HG03280 (cell line): ENCODE measurements around the gene LMNA.

Experiments used
- ATAC-seq: cut with Tn5 transposase; IDR thresholded peaks from one replicate; pipeline ENCODE4 v1.9.1; 2021; ENCODE audit warnings: mild to moderate bottlenecking, moderate library complexity; ENCODE audit not compliant: unreplicated experiment

Gene LMNA

GRCh38 chr1:156081180-156081916 is 33.2 kb upstream of the LMNA start:
- ATAC-seq: no peak

GRCh38 chr1:156081917-156082308 is 32.6 kb upstream of the LMNA start:
- no peak for ATAC-seq

GRCh38 chr1:156082309-156083091 is 32.0 kb upstream of the LMNA start, which contains the start of gene MEX3A:
Gene MEX3A, minus strand, starts transcription at chr1:156082465. Its CDS starts 467 bp downstream, at chr1:156081998.
- no peak for ATAC-seq

GRCh38 chr1:156083800-156084790 is 30.4 kb upstream of the LMNA start:
- ATAC-seq: no peak

GRCh38 chr1:156086256-156086662 is 28.3 kb upstream of the LMNA start:
- ATAC-seq: no peak

DNA sequence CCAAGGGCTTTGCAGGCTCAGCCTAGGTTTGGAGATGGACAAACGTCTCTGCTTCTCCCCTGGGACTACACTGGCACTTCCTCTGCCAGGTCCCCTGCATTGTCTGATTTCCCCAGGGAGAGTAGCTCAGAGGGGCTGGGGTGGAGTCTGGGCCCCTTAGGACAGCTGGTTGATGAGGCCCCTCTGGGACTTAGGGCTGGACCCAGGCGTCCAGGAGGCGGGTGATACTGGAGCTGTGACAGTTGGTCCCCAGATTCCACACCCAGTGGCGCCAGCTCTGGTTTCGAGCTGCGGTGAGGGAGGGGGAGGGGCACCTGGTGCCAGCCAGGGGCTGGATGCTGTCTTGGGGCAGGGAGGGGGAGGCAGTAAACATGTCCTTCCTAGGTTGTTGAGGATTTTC is 24.8 kb upstream of the LMNA start:
- no peak for ATAC-seq

DNA sequence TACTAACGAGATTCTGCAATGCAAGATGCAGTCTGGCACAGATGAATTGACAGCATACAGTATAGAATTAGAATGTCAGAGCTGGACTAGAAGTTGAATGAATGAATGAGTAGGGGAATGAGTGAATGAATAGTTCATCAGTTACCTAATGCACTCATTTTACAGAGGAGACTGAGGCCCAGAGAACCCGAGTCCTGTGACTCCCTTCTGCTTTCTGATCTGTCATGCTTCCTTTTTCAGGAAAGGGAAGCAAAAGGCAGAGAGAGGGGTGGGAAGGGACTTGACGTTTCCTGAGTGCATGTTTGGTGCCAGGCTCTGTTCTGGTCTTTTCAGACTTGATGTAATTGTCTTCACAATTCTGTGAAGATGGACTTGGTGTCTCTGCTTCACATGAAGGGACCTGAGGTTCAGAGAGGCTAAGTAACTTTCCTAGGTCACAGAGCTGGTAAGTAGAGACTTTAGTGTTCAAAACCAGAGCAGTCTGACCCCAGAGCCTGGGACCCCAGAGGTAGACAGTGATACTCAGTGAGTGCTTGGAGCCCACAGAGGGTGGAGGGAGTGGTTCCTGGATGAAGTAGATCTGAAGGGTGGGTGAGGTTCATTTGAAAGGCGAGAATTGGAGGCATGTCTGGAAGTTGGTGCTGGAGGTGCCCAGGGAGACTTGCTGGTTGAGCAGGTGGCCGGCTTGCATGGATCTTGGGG is 24.2 kb upstream of the LMNA start:
- ATAC-seq: no peak

- ATAC-seq: peak; percentile 78
Observed at GRCh38 chr1:156090840-156091188, 23.7 kb upstream of the LMNA start.

GRCh38 chr1:156091610-156092009 is 22.9 kb upstream of the LMNA start:
- ATAC-seq: no peak

- no peak for ATAC-seq
Observed at GRCh38 chr1:156095906-156096508, 18.5 kb upstream of the LMNA start.

- ATAC-seq: peak; percentile 66
Observed at GRCh38 chr1:156096640-156097391, 17.7 kb upstream of the LMNA start.

DNA sequence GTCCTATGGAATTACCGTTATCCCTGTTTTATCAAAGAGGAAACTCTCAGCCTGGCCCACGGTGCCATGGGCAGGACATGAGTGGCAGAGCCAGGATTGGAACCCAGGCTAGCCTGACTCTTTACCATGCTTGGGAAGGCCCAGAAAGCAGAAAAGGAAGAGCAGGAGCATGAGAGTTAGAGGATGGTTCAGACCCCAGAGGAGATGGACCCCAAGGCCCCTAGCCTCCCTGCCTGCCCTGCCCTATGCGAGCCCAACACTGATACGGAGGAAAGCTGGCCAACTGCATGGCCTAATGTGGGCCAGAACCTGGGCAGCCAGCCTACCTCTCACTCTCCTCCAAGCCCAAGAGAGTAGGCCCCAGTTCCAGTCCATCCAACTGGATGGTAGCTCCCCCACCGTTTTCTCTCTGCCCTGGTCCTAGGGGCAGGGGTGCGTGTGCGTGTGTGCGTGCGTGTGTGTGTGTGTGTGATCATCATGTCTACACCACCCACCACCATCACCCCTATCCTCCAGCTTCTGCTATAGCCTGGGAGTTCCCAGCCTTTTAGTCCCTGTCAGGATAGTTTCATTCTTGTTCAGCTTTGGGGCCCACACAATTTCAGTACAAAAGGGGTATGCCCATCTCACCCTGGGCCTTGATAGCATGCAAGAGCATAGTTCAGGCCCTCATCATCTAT is 16.9 kb upstream of the LMNA start:
- ATAC-seq: no peak

GRCh38 chr1:156098784-156099183 is 15.7 kb upstream of the LMNA start:
- ATAC-seq: no peak

GRCh38 chr1:156099282-156099681 is 15.2 kb upstream of the LMNA start:
- no peak for ATAC-seq

DNA sequence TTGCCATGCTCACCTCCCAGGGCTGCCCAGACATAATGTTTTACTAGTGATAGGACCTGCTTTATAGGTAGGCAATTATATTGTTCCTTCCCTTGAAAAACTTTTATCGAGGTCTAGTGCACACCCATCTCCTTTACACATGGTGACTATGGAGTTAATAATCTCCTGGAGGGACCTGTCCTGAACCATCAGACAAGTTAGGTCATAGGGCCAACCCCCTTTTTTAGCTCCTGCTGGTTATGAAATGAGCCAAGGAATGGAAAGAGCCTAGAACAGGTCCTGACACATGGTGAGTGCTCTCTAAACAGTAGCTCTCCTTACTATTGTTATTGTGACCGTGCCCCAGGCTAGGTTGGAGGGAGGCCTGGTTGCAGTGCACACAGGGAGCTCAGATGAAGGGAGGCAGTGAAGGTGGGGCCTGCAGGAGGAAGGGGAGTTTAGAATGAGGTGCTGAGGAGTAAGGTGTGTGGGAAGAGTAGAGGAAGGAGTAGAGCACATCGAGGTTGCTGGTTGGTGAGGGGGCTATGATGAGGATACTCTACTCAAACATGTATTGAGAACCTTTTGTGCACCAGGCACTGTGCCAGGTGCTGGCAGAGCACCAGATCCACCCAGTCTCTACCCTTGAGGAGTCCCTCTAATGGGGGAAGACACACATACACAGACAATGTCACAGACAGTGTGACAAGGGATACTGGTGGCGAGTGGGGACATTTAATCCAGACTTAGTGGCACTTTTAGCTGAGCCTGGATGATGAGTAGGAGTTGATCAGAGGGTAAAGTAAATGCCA is 14.1 kb upstream of the LMNA start:
- no peak for ATAC-seq

DNA sequence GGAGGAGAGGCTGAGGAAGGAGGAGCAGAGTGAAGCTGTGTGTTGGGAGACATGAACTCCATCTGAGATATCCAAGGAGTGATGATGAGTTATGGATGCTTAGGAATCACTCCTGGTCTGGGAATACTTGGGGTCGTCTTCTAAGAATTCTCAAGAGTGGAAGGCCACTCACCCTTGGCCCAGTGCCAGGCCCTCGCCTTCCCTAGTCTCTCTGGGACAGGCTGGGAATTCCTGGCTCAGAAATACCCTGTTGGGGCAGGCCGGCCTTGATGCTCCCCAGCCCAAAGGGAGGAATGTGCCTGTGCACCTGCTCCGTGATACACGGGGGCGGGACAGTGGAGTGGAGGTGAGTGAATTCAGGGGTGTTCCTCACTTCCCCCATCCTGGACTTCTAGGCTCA is 12.6 kb upstream of the LMNA start:
- ATAC-seq: no peak

DNA sequence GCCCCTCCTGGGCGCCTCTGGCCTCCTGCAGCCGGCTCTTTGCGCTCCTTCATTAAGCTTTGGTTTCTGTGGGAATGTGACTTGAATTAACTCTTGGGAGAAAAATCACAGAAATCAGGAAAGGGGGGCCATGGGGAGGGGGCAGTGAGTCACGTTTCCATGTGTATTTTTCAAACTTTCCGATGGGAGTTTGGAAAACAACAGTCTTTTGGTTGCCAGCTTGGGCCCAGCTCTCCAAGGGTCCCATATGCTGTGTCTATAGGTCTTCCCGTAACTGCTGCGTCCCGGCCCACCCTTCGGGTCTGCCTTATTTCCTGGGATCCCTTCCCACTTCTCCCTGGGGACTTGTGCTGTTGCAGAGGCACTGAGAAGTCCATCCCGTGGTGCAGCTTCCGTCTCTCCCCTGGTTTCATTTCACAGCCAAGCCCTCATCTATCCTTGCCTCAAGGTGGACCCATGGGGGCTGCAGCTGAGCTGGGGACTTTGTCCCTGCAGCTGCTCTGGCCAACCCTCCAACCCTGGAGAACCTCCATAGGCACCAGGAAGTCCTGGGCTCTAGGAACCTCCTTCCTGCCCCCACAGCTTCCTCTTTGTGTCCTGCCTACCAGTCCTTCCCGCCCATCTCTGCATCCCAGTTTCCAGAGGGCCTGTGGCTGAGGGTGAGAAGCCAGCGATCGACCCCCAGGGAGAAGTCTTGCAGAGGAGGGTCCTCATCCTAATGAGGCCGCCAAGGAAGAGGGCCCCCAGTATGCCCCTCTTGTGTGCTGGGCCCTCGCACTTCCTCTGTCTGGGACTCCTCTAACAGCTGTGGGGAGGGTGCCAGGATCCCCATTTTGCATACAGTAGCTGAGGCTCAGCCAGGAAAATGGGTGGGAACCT is 11.6 kb upstream of the LMNA start:
- ATAC-seq: no peak
